ENCODE measurements around the gene WNT3. TPM values are rescaled to one million over a fixed set of nuclear protein-coding genes. Genes with fewer than 3 reads are reported as not detected.
A peak's percentile ranks its signal among the peaks of the same experiment; 100 is the strongest.

Gene WNT3
- total RNA-seq, 2 experiments from 2014 or later: 4.9 to 5.1 TPM

- ChIA-PET CTCF (ENCODE audit: unreplicated experiment) (no interaction called here), POLR2A (interaction anchor here (0.7 kb wide), 1 partner anchor 562 kb away, joined by 4 read pairs; no protein-coding TSS in a partner anchor)
- Histone ChIP-seq H3K79me2 (ENCODE audit: insufficient read depth, low read depth, low read length) (no peaks in the 10 kb centered on the region), H2AFZ (ENCODE audit: low read length) (no peak overlapping the region), H3K36me3 (ENCODE audit: insufficient read depth, low read length) (peaks cover 10% of the 10 kb centered on the region), H3K4me2 (ENCODE audit: low read length) (no peak overlapping the region), H3K4me1 (ENCODE audit: insufficient read depth, low read length, poor library complexity, severe bottlenecking) (peaks cover 22% of the 10 kb centered on the region), H3K4me3 (ENCODE audit: low read depth, low read length, poor library complexity, severe bottlenecking) (no peak overlapping the region), H3K27ac (ENCODE audit: low read depth, low read length, poor library complexity, severe bottlenecking) (no peak overlapping the region), H3K9me3 (ENCODE audit: low read length) (no peaks in the 10 kb centered on the region), H3K9me2 (ENCODE audit: insufficient read depth, low read length) (no peaks in the 10 kb centered on the region), H4K20me1 (ENCODE audit: insufficient read depth, low read length) (no peaks in the 10 kb centered on the region)
- peak; percentile 24 for DNase-seq (ENCODE audit: low spot score)
- intact Hi-C loops (cut with micrococcal nuclease; ENCODE audit: unreplicated experiment): no loop called here
- TF ChIP-seq EZH2phosphoT487 (IDR thresholded peaks at IDR 0.05; ENCODE audit: borderline replicate concordance, low read depth, low read length) (no peak), CTCF (conservative IDR thresholded peaks at IDR 0.05; ENCODE audit: low read length) (no peak)
- BruUV-seq (replicated peaks): no TSS peak
These were observed 75.8 kb downstream of the WNT3 start for GRCh38 chr17:46742565-46743270.

- Histone ChIP-seq H3K27ac (ENCODE audit: low read depth, low read length, poor library complexity, severe bottlenecking) (no peak overlapping the region), H3K4me1 (ENCODE audit: insufficient read depth, low read length, poor library complexity, severe bottlenecking) (peaks cover 37% of the 10 kb centered on the region), H3K36me3 (ENCODE audit: insufficient read depth, low read length) (peaks cover 10% of the 10 kb centered on the region), H3K4me3 (ENCODE audit: low read depth, low read length, poor library complexity, severe bottlenecking) (no peak overlapping the region), H4K20me1 (ENCODE audit: insufficient read depth, low read length) (no peaks in the 10 kb centered on the region), H3K9me2 (ENCODE audit: insufficient read depth, low read length) (no peaks in the 10 kb centered on the region), H2AFZ (ENCODE audit: low read length) (no peak overlapping the region), H3K4me2 (ENCODE audit: low read length) (no peak overlapping the region), H3K9me3 (ENCODE audit: low read length) (no peaks in the 10 kb centered on the region), H3K79me2 (ENCODE audit: insufficient read depth, low read depth, low read length) (no peaks in the 10 kb centered on the region)
- BruUV-seq (replicated peaks): no TSS peak
- CTCF ChIA-PET (ENCODE audit: unreplicated experiment): no interaction called here
- TF ChIP-seq EZH2phosphoT487 (IDR thresholded peaks at IDR 0.05; ENCODE audit: borderline replicate concordance, low read depth, low read length): no peak
- no peak for TF ChIP-seq CTCF (conservative IDR thresholded peaks at IDR 0.05; ENCODE audit: low read length)
- intact Hi-C loops (cut with micrococcal nuclease; ENCODE audit: unreplicated experiment): no loop called here
- no peak for DNase-seq (ENCODE audit: low spot score)
- POLR2A ChIA-PET: no interaction called here
These were observed 77.3 kb downstream of the WNT3 start for GRCh38 chr17:46741122-46741730.

GRCh38 chr17:46739982-46740381 is 78.5 kb downstream of the WNT3 start:
- Histone ChIP-seq H3K4me3 (ENCODE audit: low read depth, low read length, poor library complexity, severe bottlenecking) (no peak overlapping the region), H4K20me1 (ENCODE audit: insufficient read depth, low read length) (no peaks in the 10 kb centered on the region), H3K36me3 (ENCODE audit: insufficient read depth, low read length) (peaks cover 10% of the 10 kb centered on the region), H3K9me3 (ENCODE audit: low read length) (no peaks in the 10 kb centered on the region), H3K4me1 (ENCODE audit: insufficient read depth, low read length, poor library complexity, severe bottlenecking) (peaks cover 45% of the 10 kb centered on the region), H3K4me2 (ENCODE audit: low read length) (no peak overlapping the region), H3K79me2 (ENCODE audit: insufficient read depth, low read depth, low read length) (no peaks in the 10 kb centered on the region), H3K27ac (ENCODE audit: low read depth, low read length, poor library complexity, severe bottlenecking) (no peak overlapping the region), H3K9me2 (ENCODE audit: insufficient read depth, low read length) (no peaks in the 10 kb centered on the region), H2AFZ (ENCODE audit: low read length) (no peak overlapping the region)
- ChIA-PET POLR2A (interaction anchor here (1.2 kb wide), 1 partner anchor 8 kb away, joined by 4 read pairs; no protein-coding TSS in a partner anchor), CTCF (ENCODE audit: unreplicated experiment) (no interaction called here)
- intact Hi-C loops (cut with micrococcal nuclease; ENCODE audit: unreplicated experiment): no loop called here
- TF ChIP-seq EZH2phosphoT487 (IDR thresholded peaks at IDR 0.05; ENCODE audit: borderline replicate concordance, low read depth, low read length) (no peak), CTCF (conservative IDR thresholded peaks at IDR 0.05; ENCODE audit: low read length) (no peak)
- DNase-seq (ENCODE audit: low spot score): no peak
- no TSS peak for BruUV-seq (replicated peaks)
